Left lung (tissue), 10 donors: Measurements from ENCODE around the gene PRKG1. TPM values are rescaled to one million over a fixed set of nuclear protein-coding genes. Genes with fewer than 3 reads are reported as not detected.

ENCODE experiments used
- ATAC-seq: fragments of 200-7000 bp; cut with Tn5 transposase; one replicate; pipeline ENCODE4 v1.9.1; 2020; ENCODE audit warnings: moderate library complexity
- DNase-seq, 4 donors: peaks; one replicate each; pipeline ENCODE4 v3.0.0-alpha.2; 2013 to 2020
- H3K27ac ChIP-seq, 2 donors: fragments of 200-600 bp; sonication (generic) in 1 of 2; one replicate each; pipeline versions ENCODE4 v1.5.0 to v1.8.0; 2020 to 2021
- H3K27me3 ChIP-seq, 2 donors: fragments of 200-600 bp; sonication (generic) in 1 of 2; one replicate each; pipeline versions ENCODE4 v1.5.0 to v1.8.0; 2020 to 2021
- H3K36me3 ChIP-seq, 2 donors: fragments of 200-600 bp; sonication (generic) in 1 of 2; one replicate each; pipeline versions ENCODE4 v1.5.0 to v1.8.0; 2020 to 2021
- H3K4me1 ChIP-seq, 2 donors: fragments of 200-600 bp; one replicate each; pipeline ENCODE4 v1.8.0; 2021
- H3K4me3 ChIP-seq, 2 donors: fragments of 200-600 bp; sonication (generic) in 1 of 2; one replicate each; pipeline versions ENCODE4 v1.5.0 to v1.8.0; 2020 to 2021; ENCODE audit warnings: mild to moderate bottlenecking in 1 of 2
- H3K9me3 ChIP-seq, 2 donors: fragments of 200-600 bp; sonication (generic) in 1 of 2; one replicate each; pipeline versions ENCODE4 v1.5.0 to v1.8.0; 2020 to 2021
- CTCF ChIP-seq, 2 donors: fragments of 200-600 bp; sonication (generic) in 1 of 2; IDR thresholded peaks; one replicate each; pipeline versions ENCODE4 v1.5.0 to v1.8.0; 2021; ENCODE audit warnings: antibody characterized with exemption in 2 of 2
- intact Hi-C, 2 donors: fragments of 100-400 bp; cut with DNase I; formaldehyde crosslinking; loops; one replicate each; pipeline versions ENCODE4 v1.11.2 to v1.14.2; 2022
- polyA plus RNA-seq, 6 donors: library from polyadenylated mRNA; unstranded; fragments of 120-200 nt; gene quantifications; one replicate each; pipeline ENCODE4 v1.2.1, GENCODE V29; 2013; ENCODE audit not compliant: insufficient read length in 6 of 6
- total RNA-seq, 2 donors: library from RNA; stranded (reverse); fragmentation: NEBNext Ultra II Directional; extraction: Animal tissue kit (Norgen Biotek cat#: 25700); gene quantifications; one replicate each; pipeline ENCODE4 v1.2.1, GENCODE V29; 2021
- donor health status: DM: no; HTN: yes; CAD: no.
- donor health status: DM: no; HTN: no; CAD: no.

Gene PRKG1
- total and polyA plus RNA-seq, 8 donors: 15.6 to 29.0 (median 17.8) TPM

- DNase-seq (no peak), ATAC-seq (no peak)
- Histone ChIP-seq H3K4me1 (no peaks in the 10 kb centered on the region), H3K36me3 (no peaks in the 10 kb centered on the region), H3K9me3 (no peaks in the 10 kb centered on the region), H3K4me3 (no peak overlapping the region), H3K27ac (no peak overlapping the region), H3K27me3 (no peaks in the 10 kb centered on the region)
- intact Hi-C loops: no loop called here
- no peak for TF ChIP-seq CTCF (IDR thresholded peaks at IDR 0.05)
These were observed 699.4 kb downstream of the PRKG1 start for GRCh38 chr10:51773681-51774080.

DNA sequence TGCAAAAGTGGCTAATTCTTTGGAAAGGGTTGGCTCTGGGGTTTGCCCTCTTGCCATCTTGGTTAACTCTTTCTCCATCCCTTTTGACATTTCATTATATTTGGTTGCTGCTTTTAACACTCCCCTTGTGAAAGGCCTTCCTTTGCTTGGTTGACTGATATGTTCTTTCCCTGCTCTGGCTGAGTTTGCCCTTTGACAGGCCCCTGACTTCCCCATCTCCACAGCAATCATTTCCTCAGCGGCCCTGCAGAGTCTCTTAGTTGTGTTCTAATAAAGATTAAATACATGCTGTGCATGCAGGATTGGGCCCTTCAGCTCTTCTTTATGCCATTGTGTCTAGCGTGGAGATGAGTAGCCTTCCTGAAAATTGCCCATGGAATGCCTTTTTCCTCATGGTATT lies 709.7 kb downstream of the PRKG1 start:
- no peak overlapping the region for H3K27ac ChIP-seq
- no peak for TF ChIP-seq CTCF (IDR thresholded peaks at IDR 0.05)
- H3K27me3 ChIP-seq: no peaks in the 10 kb centered on the region
- H3K36me3 ChIP-seq: no peaks in the 10 kb centered on the region
- no peaks in the 10 kb centered on the region for H3K4me1 ChIP-seq
- no peaks in the 10 kb centered on the region for H3K9me3 ChIP-seq
- DNase-seq (no peak), ATAC-seq (no peak)
- H3K4me3 ChIP-seq: no peak overlapping the region
- intact Hi-C loops: no loop called here

DNA sequence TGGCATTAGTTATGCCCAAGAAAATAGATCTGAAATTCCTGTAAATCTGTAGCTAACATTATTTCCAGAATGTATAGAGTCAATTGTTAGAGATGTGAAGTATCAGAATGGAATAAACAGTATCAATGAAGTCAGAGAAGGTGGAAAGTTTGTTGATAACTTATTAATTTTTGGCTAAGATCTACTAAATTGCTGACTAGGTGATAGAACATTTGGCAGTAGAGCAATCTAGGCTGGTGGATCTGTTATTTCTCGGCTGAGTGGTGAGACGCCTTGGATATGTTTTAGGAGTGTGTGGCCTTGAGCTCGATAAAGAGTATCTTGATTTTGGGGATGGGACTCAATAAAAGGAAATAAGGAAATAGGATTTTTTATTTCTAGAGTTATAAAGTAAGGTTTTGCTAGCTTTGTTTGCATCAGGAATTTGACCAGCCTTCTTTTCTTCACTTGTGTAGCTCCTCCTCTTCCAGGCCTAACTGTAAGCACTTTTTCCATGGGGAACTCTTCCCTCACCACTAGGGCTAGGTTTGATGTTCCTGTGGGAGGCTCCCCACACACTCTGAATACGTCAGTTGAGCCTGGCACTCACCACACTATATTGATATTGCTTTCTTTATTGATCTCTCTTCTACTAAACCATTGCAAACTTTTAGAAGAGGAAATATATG lies 711.9 kb downstream of the PRKG1 start:
- no peak for TF ChIP-seq CTCF (IDR thresholded peaks at IDR 0.05)
- H3K27me3 ChIP-seq: no peaks in the 10 kb centered on the region
- intact Hi-C loops: no loop called here
- H3K4me3 ChIP-seq: no peak overlapping the region
- DNase-seq (no peak), ATAC-seq (no peak)
- H3K4me1 ChIP-seq: no peaks in the 10 kb centered on the region
- H3K27ac ChIP-seq: no peak overlapping the region
- H3K36me3 ChIP-seq: no peaks in the 10 kb centered on the region
- no peaks in the 10 kb centered on the region for H3K9me3 ChIP-seq

GRCh38 chr10:51786684-51787035 lies 712.4 kb downstream of the PRKG1 start:
- Histone ChIP-seq H3K4me3 (no peak overlapping the region), H3K27ac (no peak overlapping the region), H3K27me3 (no peaks in the 10 kb centered on the region), H3K9me3 (no peaks in the 10 kb centered on the region), H3K4me1 (no peaks in the 10 kb centered on the region), H3K36me3 (no peaks in the 10 kb centered on the region)
- no peak for TF ChIP-seq CTCF (IDR thresholded peaks at IDR 0.05)
- no peak for ATAC-seq
- intact Hi-C loops: no loop called here
- no peak for DNase-seq

DNA sequence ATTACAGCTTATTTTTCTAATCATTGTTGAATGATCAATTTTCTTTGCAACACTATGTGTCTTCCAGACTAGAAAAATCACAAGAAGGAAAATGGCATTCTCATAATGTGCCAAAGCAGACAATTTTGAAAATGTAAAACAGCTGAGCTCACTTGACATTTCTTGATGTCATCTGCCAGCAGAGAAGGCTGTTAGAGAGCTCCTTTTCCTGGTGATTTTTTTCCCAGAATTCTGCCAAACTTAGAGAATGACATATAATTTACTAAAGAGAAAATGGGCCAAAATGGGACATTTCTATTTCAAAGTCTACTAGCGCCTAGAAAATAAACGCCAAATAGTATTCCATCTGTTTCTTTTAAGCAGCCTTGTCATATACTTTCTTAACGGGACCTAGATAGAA lies 714.0 kb downstream of the PRKG1 start:
- ATAC-seq: no peak
- no peak for TF ChIP-seq CTCF (IDR thresholded peaks at IDR 0.05)
- no peak overlapping the region for H3K27ac ChIP-seq
- H3K36me3 ChIP-seq: no peaks in the 10 kb centered on the region
- H3K4me1 ChIP-seq: no peaks in the 10 kb centered on the region
- intact Hi-C loops: no loop called here
- peaks cover 0 to 12% of the 10 kb centered on the region in 2 donors for H3K9me3 ChIP-seq
- no peak overlapping the region for H3K4me3 ChIP-seq
- no peak for DNase-seq
- no peaks in the 10 kb centered on the region for H3K27me3 ChIP-seq
